ENCODE measurements around the gene SORCS2. TPM values are rescaled to one million over a fixed set of nuclear protein-coding genes. Genes with fewer than 3 reads are reported as not detected.

SORCS2 gene
- total and polyA plus RNA-seq, 2 of the 4 experiments (the other 2 are of a cell fraction) = 0.36 to 0.62 TPM

- Histone ChIP-seq H3K36me3 (ENCODE audit: control insufficient read depth, insufficient read depth, low read length) (no peaks in the 10 kb centered on the region), H3K4ac (ENCODE audit: low read depth, low read length) (no peak overlapping the region), H3K9me3 (ENCODE audit: control insufficient read depth, insufficient read depth, low read length) (no peaks in the 10 kb centered on the region), H3K79me1 (ENCODE audit: low read depth in 1 of 2, low read length in 2 of 2) (no peaks in the 10 kb centered on the region), H4K20me1 (ENCODE audit: insufficient read depth, low read length) (no peaks in the 10 kb centered on the region), H2BK5ac (ENCODE audit: low read depth, low read length, poor library complexity, severe bottlenecking) (no peak overlapping the region), H3K4me1 (ENCODE audit: control insufficient read depth, insufficient read depth, low read length) (no peaks in the 10 kb centered on the region), H3K18ac (ENCODE audit: low read depth, low read length) (no peak overlapping the region), H3K4me2 (ENCODE audit: low read depth, low read length) (no peak overlapping the region), H4K91ac (ENCODE audit: insufficient read depth, low read depth, low read length) (no peak overlapping the region), H4K5ac (ENCODE audit: low read depth, low read length) (no peak overlapping the region), H2AFZ (replicated peaks; ENCODE audit: low read length, poor library complexity) (no peak overlapping the region), H3K23ac (ENCODE audit: low read depth, low read length) (no peak overlapping the region), H2AK9ac (replicated peaks; ENCODE audit: low read depth, low read length, poor library complexity) (no peak overlapping the region), H3K9ac (ENCODE audit: low read depth, low read length) (no peak overlapping the region), H3K4me3 (ENCODE audit: insufficient read depth, low read depth, low read length) (no peak overlapping the region), H2BK15ac (ENCODE audit: low read depth, low read length) (no peak overlapping the region), H3K27ac (ENCODE audit: insufficient read depth, low read length) (no peak overlapping the region), H3K27me3 (ENCODE audit: control insufficient read depth, insufficient read depth, low read length) (peaks cover 58% of the 10 kb centered on the region), H2BK20ac (ENCODE audit: low read depth, low read length) (no peak overlapping the region), H4K8ac (ENCODE audit: low read depth in 2 of 2, low read length in 2 of 2) (no peak overlapping the region), H2AK5ac (ENCODE audit: low read depth, low read length) (no peak overlapping the region), H3K56ac (ENCODE audit: extremely low read depth, insufficient read depth, low read length) (no peak overlapping the region), H3K14ac (replicated peaks; ENCODE audit: low read depth, low read length) (no peak overlapping the region), H3K9me1 (ENCODE audit: insufficient read depth, low read length) (no peaks in the 10 kb centered on the region; the same call in 1 of the 2 replicates), H2BK120ac (ENCODE audit: low read depth, low read length) (no peak overlapping the region)
- dilution Hi-C loops (cut with HindIII; ENCODE audit: low sequenced_read_pairs, unreplicated experiment) = no loop called here
- TF ChIP-seq CHD1 (IDR thresholded peaks at IDR 0.05; ENCODE audit: low read depth, low read length) (no peak), MAZ (IDR thresholded peaks at IDR 0.05; ENCODE audit: borderline replicate concordance, low read depth, low read length) (no peak), BHLHE40 (IDR thresholded peaks at IDR 0.05; ENCODE audit: low read depth, low read length) (no peak), NFE2L2 (IDR thresholded peaks at IDR 0.05; ENCODE audit: low read depth, low read length) (no peak), POLR2A (IDR thresholded peaks at IDR 0.05; ENCODE audit: low read depth, low read length) (no peak)
- intact Hi-C loops (cut with micrococcal nuclease) = no loop called here
- DNase-seq = no peak
- BruUV-seq (replicated peaks) = no TSS peak
- ChIA-PET POLR2A (ENCODE audit: unreplicated experiment) (no interaction called here), CTCF (interaction anchor here (0.6 kb wide), 1 partner anchor 136 kb away, joined by 3 read pairs; no protein-coding TSS in a partner anchor)
- 54% methylated on average over 3 of the region's 3 CpGs; no CpG with 5 or more reads in 1 of the 2 experiments for WGBS, 2 experiments (ENCODE audit: extremely low coverage in 2 of 2, insufficient read length in 1 of 2)
- ATAC-seq (ENCODE audit: low read depth) = no peak
- in situ Hi-C loops (cut with MboI; ENCODE audit: low sequenced_read_pairs) = no loop called here
Observed at GRCh38 chr4:7665321-7665720, 473.0 kb downstream of the SORCS2 start.
